CD4-positive, CD25-positive, alpha-beta regulatory T cell (primary cell): Measurements from ENCODE around the gene MECP2. TPM values are rescaled to one million over a fixed set of nuclear protein-coding genes. Genes with fewer than 3 reads are reported as not detected.

Experiments
- ATAC-seq, 2 donors: fragments of 150-1000 bp; cut with Tn5 transposase; one replicate each; pipeline ENCODE4 v1.10.0; 2021; ENCODE audit warnings: low read depth in 2 of 2, moderate number of reproducible peaks in 2 of 2, moderate library complexity in 1 of 2
- DNase-seq, 3 donors: peaks; one replicate each; pipeline versions ENCODE4 v3.0.0 to v3.0.0-alpha.2; 2012 to 2022; ENCODE audit warnings: mixed read lengths in 1 of 3
- H3K27ac ChIP-seq: one replicate; pipeline ENCODE4 v1.7.0; 2013; ENCODE audit warnings: mild to moderate bottlenecking, low read length; ENCODE audit not compliant: insufficient read depth, poor library complexity, severe bottlenecking
- H3K27me3 ChIP-seq: one replicate; pipeline ENCODE4 v1.7.0; 2013; ENCODE audit warnings: low read length; ENCODE audit not compliant: control insufficient read depth, insufficient read depth
- H3K36me3 ChIP-seq: one replicate; pipeline ENCODE4 v1.7.0; 2013; ENCODE audit warnings: mild to moderate bottlenecking, low read length, moderate library complexity; ENCODE audit not compliant: control insufficient read depth, insufficient read depth
- H3K4me1 ChIP-seq: 2 replicates; pipeline ENCODE4 v1.7.0; 2013; ENCODE audit warnings: mild to moderate bottlenecking, low read length; ENCODE audit not compliant: insufficient read depth, control insufficient read depth, poor library complexity, severe bottlenecking
- H3K4me3 ChIP-seq: one replicate; pipeline ENCODE4 v1.7.0; 2013; ENCODE audit warnings: low read depth, mild to moderate bottlenecking, low read length, moderate library complexity
- H3K9me3 ChIP-seq, 2 experiments: 1 replicate in 1 of 2; 2 replicates in 1 of 2; pipeline ENCODE4 v1.7.0; 2013; ENCODE audit warnings: low read length in 2 of 2, mild to moderate bottlenecking in 1 of 2, moderate library complexity in 1 of 2; ENCODE audit not compliant: control insufficient read depth in 2 of 2
- H3K27ac Mint-ChIP-seq, 3 donors: one replicate each; pipeline ENCODE4 v1.8.0; 2020 to 2022; ENCODE audit warnings: mild to moderate bottlenecking in 3 of 3, mixed read lengths in 3 of 3, moderate library complexity in 2 of 3
- H3K27me3 Mint-ChIP-seq: one replicate; pipeline ENCODE4 v1.8.0; 2022; ENCODE audit warnings: mild to moderate bottlenecking, mixed read lengths
- H3K36me3 Mint-ChIP-seq: one replicate; pipeline ENCODE4 v1.8.0; 2020; ENCODE audit warnings: mixed read lengths
- H3K4me1 Mint-ChIP-seq, 4 donors: one replicate each; pipeline ENCODE4 v1.8.0; 2020 to 2022; ENCODE audit warnings: mixed read lengths in 4 of 4, mild to moderate bottlenecking in 1 of 4
- H3K4me3 Mint-ChIP-seq, 4 donors: one replicate each; pipeline ENCODE4 v1.8.0; 2020 to 2022; ENCODE audit warnings: mild to moderate bottlenecking in 4 of 4, mixed read lengths in 4 of 4, moderate library complexity in 3 of 4
- H3K9me3 Mint-ChIP-seq, 7 donors: one replicate each; pipeline ENCODE4 v1.8.0; 2020 to 2022; ENCODE audit warnings: mixed read lengths in 7 of 7, mild to moderate bottlenecking in 3 of 7, moderate library complexity in 2 of 7
- polyA plus RNA-seq, 4 donors: library from polyadenylated mRNA; unstranded; fragments of 300-500 nt; fragmentation: Illumina TruSeq; gene quantifications; one replicate each; pipeline ENCODE4 v1.2.3, GENCODE V29; 2021
- total RNA-seq: library from RNA; stranded (reverse); gene quantifications from one replicate; pipeline ENCODE4 v1.2.3, GENCODE V29; 2022

Gene MECP2
- total and polyA plus RNA-seq, 5 donors from 2014 or later = 13.3 to 180 (median 16.9) TPM

- Mint-ChIP-seq H3K4me1 (peaks cover 0 to 11% (median 5%) of the 10 kb centered on the region in 4 donors), H3K36me3 (peaks cover 3% of the 10 kb centered on the region), H3K27ac (no peak overlapping the region), H3K9me3 (no peaks in the 10 kb centered on the region), H3K27me3 (no peaks in the 10 kb centered on the region), H3K4me3 (no peak overlapping the region)
- peaks cover 23% of the 10 kb centered on the region for H3K36me3 ChIP-seq
- no peak for ATAC-seq
- H3K4me1 ChIP-seq = no peaks in the 10 kb centered on the region
- DNase-seq = no peak
- no peaks in the 10 kb centered on the region for H3K9me3 ChIP-seq
- no peak overlapping the region for H3K4me3 ChIP-seq
- no peaks in the 10 kb centered on the region for H3K27me3 ChIP-seq
- H3K27ac ChIP-seq = no peak overlapping the region
Observed at GRCh38 chrX:154026136-154027021, 71.1 kb downstream of the MECP2 start.

DNA sequence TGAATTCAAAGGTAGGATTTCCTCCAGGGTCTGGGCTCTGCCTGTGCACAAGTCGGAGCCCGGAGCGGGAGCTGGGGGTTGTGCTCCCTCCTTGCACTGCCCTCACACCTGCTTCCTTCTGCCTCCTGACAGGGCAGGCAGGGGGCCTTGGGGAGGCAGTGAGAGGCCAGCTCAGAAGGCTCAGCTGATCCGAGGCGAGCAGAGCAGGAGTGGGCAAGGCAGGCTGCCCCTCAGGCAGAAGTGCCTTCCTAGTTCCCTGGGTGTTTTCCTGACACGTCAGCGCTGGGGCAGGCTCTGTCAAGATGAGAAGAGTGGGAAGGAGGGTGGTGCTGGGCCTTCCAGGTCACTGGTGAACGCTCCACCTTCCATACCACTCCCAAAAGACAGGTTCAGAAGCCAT lies 72.3 kb downstream of the MECP2 start:
- DNase-seq = no peak

DNA sequence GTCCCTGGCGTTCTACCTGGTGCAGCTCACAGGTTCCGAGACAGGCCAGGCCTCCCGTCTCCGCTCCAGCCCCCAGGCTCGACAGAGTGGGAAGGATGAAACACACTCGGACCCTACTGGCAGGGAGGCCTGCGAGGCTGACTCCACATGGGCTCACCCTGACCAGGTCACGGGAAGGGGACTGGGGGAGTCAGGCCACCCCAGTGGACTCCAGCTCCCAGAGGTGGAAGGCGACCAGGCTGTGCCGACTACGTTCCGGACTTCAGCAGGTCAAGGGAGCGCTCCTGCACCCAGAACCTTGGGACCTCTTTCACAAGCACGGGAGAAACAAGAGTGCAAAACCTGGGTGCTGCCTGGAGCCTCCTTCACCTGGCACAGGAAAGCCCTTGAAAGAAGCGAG lies 73.2 kb downstream of the MECP2 start:
- H3K27ac Mint-ChIP-seq = no peak overlapping the region
- ATAC-seq (no peak), DNase-seq (no peak)
- peaks cover 3% of the 10 kb centered on the region for H3K36me3 Mint-ChIP-seq
- H3K36me3 ChIP-seq = peaks cover 10% of the 10 kb centered on the region
- no peak overlapping the region for H3K4me3 Mint-ChIP-seq
- H3K27ac ChIP-seq = no peak overlapping the region
- peaks cover 11% of the 10 kb centered on the region for H3K4me1 ChIP-seq
- no peak overlapping the region for H3K4me3 ChIP-seq
- H3K27me3 Mint-ChIP-seq = no peaks in the 10 kb centered on the region
- peaks cover 0 to 18% (median 8%) of the 10 kb centered on the region in 4 donors for H3K4me1 Mint-ChIP-seq
- no peaks in the 10 kb centered on the region for H3K9me3 ChIP-seq
- no peaks in the 10 kb centered on the region for H3K27me3 ChIP-seq
- no peaks in the 10 kb centered on the region for H3K9me3 Mint-ChIP-seq

More for the DNA sequence above, 72.3 kb downstream of the MECP2 start:
- Mint-ChIP-seq H3K9me3 (no peaks in the 10 kb centered on the region), H3K4me1 (peaks cover 0 to 17% (median 8%) of the 10 kb centered on the region in 4 donors), H3K27ac (no peak overlapping the region), H3K4me3 (no peak overlapping the region), H3K27me3 (no peaks in the 10 kb centered on the region), H3K36me3 (peaks cover 3% of the 10 kb centered on the region)
- Histone ChIP-seq H3K4me1 (peaks cover 11% of the 10 kb centered on the region), H3K9me3 (no peaks in the 10 kb centered on the region), H3K27me3 (no peaks in the 10 kb centered on the region), H3K36me3 (peaks cover 16% of the 10 kb centered on the region), H3K27ac (no peak overlapping the region), H3K4me3 (no peak overlapping the region)
- ATAC-seq = no peak

DNA sequence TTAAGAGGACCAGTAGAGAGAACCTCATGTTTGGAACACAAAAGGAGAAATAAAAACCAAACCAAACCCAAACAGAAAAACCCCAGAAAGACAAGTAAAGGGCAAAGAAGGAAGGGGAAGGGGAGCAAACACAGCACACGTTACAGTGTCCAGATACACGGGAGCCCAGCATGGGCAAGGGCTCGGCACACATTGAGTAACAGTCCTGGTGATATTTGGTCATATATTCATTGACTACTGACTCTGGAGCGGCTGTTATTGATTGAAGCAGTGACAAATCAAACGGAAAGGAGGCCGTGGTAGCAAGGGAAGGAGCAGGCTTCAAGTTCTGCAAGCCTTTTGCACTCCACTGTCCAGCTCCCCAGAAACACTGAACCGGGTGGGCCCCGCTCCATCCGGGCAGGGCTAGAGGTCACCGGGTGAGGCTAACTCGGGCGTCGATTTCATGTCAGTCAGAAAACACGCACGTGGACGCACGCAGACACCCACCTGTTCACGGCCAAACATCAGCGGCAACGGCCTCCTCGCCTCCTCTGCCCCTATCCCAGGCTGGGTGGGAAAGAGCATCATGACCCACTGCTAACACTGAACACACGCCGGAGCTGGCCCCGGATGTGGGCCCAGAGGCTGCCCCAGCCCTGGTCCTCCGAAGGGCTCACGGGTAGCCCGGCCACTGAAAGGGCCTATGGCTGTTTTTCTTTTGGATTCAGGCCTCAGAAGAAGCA lies 74.1 kb downstream of the MECP2 start:
- Mint-ChIP-seq H3K4me3 (peak overlapping the region in 1 of 4 donors; percentile 78), H3K4me1 (peaks cover 0 to 16% (median 6%) of the 10 kb centered on the region in 4 donors), H3K27me3 (no peaks in the 10 kb centered on the region), H3K27ac (peak overlapping the region in 1 of 3 donors; percentile 74), H3K36me3 (no peaks in the 10 kb centered on the region), H3K9me3 (no peaks in the 10 kb centered on the region)
- no peaks in the 10 kb centered on the region for H3K9me3 ChIP-seq
- H3K27ac ChIP-seq = no peak overlapping the region
- no peak overlapping the region for H3K4me3 ChIP-seq
- peaks cover 13% of the 10 kb centered on the region for H3K4me1 ChIP-seq
- ATAC-seq (no peak), DNase-seq (no peak)
- H3K27me3 ChIP-seq = no peaks in the 10 kb centered on the region
- peaks cover 7% of the 10 kb centered on the region for H3K36me3 ChIP-seq

DNA sequence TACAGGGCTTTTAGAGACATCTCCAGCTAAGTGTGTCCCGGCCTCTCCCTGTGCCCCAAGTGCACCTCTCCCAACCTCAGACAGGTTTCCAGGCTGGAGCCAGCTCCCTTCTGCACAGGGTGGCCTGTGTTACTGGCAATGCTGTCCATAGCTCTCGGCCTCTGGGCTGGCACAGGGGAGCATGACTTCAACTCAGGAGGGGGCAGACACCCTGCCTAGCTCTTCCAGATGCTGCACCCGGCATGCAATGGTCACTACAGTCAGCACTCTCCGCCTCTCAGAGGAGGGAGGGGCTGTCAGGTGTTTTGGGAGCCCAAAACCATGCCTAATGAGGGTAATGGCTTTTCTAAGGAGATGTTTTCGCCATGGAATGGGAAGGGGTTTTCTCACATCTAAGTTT lies 75.4 kb downstream of the MECP2 start:
- Mint-ChIP-seq H3K27me3 (no peaks in the 10 kb centered on the region), H3K4me3 (peak overlapping the region in 1 of 4 donors; percentile 7), H3K9me3 (no peaks in the 10 kb centered on the region), H3K27ac (no peak overlapping the region), H3K36me3 (no peaks in the 10 kb centered on the region), H3K4me1 (peaks cover 0 to 13% (median 4%) of the 10 kb centered on the region in 4 donors)
- DNase-seq (no peak), ATAC-seq (no peak)
- peaks cover 21% of the 10 kb centered on the region for H3K4me1 ChIP-seq
- no peaks in the 10 kb centered on the region for H3K27me3 ChIP-seq
- H3K36me3 ChIP-seq = peaks cover 3% of the 10 kb centered on the region
- H3K4me3 ChIP-seq = no peak overlapping the region
- no peaks in the 10 kb centered on the region for H3K9me3 ChIP-seq
- peak overlapping the region; percentile 5 for H3K27ac ChIP-seq

DNA sequence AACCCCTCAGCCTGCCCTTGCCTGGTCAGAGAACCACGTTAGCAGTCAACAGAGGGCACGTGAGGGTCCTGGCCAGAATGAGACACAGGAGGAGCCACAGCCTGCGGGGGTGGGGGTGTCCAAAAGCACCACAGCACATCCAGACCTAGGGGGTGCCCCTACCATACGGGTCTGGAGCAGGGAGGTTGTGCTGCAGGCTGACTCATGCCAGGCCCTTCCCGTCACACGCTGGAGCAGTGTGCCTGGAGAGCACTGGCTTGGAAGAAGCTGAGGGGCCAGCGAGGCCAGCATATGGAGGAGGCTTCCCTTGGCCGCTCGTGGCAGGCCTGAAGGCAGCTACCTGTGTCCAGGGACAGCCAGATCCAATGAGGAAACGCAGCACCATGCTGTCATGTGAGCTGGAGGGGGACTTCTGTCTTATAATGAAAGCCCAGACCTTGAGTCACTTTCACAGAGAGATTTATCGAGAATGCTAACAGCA lies 76.3 kb downstream of the MECP2 start:
- Mint-ChIP-seq H3K27me3 (no peaks in the 10 kb centered on the region), H3K36me3 (no peaks in the 10 kb centered on the region), H3K9me3 (no peaks in the 10 kb centered on the region), H3K4me1 (peaks cover 0 to 13% (median 4%) of the 10 kb centered on the region in 4 donors), H3K27ac (no peak overlapping the region), H3K4me3 (peak overlapping the region in 1 of 4 donors; percentile 61)
- ATAC-seq (no peak), DNase-seq (no peak)
- H3K27ac ChIP-seq = peak overlapping the region; percentile 78
- no peaks in the 10 kb centered on the region for H3K27me3 ChIP-seq
- no peak overlapping the region for H3K4me3 ChIP-seq
- H3K9me3 ChIP-seq = no peaks in the 10 kb centered on the region
- H3K36me3 ChIP-seq = peaks cover 2% of the 10 kb centered on the region
- H3K4me1 ChIP-seq = peaks cover 21% of the 10 kb centered on the region

DNA sequence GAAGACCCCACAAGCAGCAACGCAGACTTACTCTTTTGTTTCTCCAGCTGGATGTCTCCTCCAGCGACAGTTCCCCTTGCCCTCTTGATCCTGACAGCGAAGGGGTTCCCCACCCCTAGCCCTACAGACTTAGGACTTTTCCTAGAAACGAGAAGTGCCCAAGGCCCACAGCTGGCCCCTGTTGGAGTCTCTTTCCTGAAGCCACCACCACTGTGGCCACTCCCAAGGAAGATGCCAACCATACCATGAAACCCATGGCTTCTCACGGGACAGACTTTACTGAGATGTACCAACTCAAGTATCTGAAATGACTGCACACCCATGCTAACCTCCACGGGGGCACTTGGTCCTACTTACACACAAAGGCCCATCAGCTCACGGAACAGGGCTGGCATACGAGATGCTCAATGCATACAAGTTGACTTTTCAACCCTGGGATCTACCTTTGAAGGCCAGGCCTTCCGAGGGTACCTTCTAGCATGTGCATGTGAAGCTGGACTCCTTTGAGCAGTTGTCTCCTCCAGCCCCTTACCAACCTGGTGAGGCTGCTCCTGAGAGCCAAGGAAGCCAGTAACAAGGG lies 76.9 kb downstream of the MECP2 start:
- Mint-ChIP-seq H3K27ac (peak overlapping the region; percentile 90 to 96 (median 92)), H3K4me1 (peaks cover 0 to 17% (median 4%) of the 10 kb centered on the region in 4 donors), H3K36me3 (peaks cover 4% of the 10 kb centered on the region), H3K9me3 (no peaks in the 10 kb centered on the region), H3K27me3 (no peaks in the 10 kb centered on the region), H3K4me3 (peak overlapping the region; percentile 88 to 91 (median 88))
- DNase-seq (peak in 1 of 3 donors; percentile 19), ATAC-seq (no peak)
- peak overlapping the region; percentile 78 for H3K27ac ChIP-seq
- peak overlapping the region; percentile 55 for H3K4me3 ChIP-seq
- peaks cover 21% of the 10 kb centered on the region for H3K4me1 ChIP-seq
- no peaks in the 10 kb centered on the region for H3K9me3 ChIP-seq
- H3K27me3 ChIP-seq = no peaks in the 10 kb centered on the region
- H3K36me3 ChIP-seq = no peaks in the 10 kb centered on the region
